HG02678 (cell line): ENCODE measurements around the gene RTN4R.

Experiments
- ATAC-seq: cut with Tn5 transposase; IDR thresholded peaks from one replicate; pipeline ENCODE4 v1.9.1; 2021; ENCODE audit warnings: mild to moderate bottlenecking, moderate library complexity; ENCODE audit not compliant: unreplicated experiment

Gene RTN4R

DNA sequence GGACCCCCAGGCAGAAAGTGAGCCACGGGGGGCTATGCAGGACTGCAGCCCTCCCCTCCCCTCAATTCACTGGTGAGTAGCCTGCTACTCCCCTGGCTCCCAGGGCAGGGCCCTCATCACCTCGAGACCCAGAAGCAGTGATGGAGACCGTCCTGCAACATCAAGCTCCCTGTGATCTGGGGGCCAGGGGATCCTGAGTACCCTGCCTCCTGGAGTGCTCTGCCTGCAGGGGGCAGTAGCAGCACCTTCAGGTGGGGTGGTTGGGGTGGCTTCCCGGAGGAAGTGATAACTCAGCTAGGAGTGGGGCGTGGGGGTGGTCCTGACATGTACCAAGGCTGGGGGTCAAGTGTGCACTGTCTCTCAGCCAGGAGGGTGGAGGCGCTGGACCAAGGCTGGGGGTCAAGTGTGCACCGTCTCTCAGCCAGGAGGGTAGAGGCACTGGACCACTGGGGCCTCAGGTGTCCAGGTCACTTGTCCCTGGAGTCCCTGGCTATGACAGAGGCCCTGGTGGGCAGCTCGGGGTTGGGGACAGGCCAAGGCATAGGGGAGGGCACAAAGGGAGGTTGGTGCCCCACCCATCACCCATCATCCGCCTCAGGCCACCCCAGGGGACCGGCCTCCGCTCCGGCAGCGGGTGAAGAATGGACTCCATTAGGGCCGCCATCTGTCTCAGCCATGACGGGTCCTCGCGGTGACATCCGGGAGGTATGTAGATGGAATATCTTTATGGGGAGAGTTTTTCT, 9.4 kb downstream of the RTN4R start:
- ATAC-seq, result no peak

DNA sequence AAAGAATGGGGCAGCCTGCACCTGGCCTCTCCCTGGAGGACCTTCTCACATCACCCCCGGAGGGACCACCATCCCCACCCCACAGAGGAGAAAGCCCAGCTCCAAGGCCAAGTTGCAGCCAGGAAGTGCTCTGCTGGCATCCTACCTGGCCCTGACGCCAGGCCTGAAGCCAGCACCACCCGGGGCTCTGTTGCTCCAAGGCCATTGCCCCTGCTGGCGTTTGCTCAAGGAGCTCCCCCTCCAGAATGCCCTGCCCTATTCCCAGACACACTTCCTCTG, 10.2 kb downstream of the RTN4R start:
- no peak for ATAC-seq

DNA sequence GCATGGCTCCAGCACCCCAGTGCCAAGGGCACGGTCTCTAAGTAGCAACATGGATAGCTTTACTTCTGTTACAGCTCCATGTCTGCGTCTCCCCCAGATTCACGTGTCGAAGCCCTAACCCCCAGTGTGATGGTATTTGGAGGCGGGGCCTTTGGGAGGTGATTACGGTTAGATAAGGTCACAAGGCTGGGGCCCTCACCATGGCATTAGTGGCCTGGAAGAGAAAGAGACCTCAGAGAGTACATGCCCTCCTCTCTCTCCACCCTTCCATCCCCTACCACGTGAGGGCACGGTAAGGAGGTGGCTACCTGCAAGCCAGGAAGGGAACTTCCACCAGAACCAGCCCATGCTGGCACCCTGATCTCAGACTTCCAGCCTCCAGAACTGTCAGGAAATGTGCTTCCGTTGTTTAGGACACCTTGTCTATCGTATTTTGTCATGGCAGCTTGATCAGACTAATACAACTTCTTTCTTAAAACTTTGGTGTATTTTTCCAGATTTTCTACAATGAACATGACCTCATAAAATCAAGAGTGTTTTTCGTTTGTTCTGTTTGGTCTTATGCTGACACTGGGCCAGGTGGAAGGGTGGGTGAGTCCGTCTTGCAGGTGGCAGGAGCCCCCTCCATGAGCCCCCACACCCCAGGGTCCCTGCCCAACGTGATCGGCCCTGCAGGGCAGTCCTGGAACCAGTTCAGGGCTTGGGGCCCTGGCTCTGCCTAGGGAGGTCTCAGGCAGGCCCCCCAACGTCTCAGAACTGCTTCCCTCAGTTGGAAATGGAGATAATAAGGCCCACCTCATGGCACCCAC, 10.7 kb downstream of the RTN4R start:
- ATAC-seq, result no peak

DNA sequence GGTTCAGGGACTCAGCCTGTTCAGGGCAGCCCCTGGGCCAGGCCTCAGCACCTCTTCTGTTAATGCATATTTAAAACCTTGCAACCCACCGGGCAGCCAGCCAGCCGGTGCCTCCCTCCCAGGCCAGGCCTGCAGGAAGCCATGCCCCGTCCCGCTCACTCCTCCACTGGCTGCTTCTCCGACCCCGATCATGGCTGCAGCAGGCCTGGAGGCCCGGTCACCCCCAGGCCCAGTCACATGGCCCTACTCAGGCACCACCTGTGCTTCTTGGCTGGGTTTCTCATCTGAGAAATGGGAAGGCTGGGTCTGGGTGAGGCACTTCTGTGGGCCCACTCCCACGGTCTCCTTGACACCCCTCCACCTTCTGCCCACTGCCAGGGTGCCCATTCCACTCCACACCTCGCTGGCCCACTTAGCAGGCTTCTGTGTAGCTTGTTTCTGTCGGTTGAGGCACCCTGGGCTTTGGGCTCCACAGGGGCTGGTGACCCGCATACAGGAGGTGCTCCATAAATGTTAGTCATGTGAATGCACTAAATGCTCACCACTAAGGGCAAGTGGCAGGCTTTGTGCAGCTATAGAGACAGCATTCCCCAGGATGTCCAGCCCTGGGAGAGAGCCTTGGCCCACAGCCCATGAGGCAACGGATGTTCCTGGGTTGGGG, 11.4 kb downstream of the RTN4R start:
- no peak for ATAC-seq

DNA sequence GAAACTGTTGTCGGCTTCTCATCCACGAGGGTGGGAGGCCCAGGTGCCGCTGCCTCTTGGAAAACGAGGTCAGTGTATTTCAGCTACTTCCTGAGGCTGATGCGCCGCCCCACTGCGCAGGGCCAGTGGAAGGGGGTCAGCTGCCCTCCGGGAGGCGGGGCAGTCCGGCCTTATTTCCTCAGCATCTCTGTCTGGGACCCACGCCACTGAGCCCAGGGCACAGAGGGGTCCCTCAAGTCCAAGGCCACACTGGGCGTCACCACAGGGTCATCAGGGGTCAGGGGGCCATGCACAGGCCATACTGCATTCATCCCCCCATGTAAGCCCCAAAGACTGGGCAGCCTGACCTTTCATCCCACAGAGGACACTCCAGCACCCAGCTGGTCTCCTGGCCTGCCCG, 12.1 kb downstream of the RTN4R start:
- no peak for ATAC-seq

DNA sequence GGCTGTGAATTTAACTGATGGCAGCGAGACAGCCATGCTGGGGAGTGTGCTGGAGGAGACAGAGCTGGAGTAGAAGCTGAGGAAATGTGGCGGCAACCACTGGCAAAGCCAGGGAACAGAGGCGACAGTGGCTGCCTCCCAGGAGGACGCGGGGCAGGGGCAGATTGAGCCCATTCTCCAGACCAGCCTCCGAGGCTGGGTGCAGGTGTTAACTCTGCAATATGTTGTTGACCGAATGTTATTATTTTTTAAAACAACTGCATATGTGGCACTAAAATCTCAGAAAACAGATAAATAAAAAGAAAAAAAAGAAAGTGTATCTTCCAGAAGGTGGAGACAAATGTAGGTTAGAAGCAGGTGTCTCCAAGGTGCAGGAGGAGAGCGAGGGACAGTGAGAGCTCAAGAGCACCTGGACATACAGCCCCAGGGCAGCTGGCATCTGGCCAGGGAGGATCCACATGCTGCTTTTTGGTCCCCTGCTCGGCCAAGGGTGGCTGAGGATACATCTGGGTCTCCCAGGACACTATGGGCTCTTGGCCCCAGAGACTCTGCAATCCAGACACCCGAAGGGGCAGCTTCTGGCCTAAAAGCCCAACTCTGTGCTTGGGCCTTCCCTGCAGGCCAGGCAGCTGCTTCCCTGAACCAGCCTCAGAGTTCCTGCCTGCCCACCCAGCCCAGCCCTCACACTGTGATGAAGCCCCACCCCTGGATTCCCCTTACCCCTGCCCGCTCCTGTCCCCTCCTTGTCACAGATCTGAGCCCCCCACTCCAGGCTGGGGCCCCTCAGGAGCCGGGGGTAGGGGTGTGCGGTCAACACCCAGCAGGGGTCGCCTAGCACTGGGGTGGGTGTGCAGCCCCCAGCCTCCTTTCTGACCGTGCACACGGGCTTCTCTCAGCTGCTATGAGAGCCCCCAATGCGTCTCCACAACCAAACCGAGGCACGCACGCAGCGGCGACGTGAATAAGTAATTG, 12.9 kb downstream of the RTN4R start:
- ATAC-seq, result no peak

DNA sequence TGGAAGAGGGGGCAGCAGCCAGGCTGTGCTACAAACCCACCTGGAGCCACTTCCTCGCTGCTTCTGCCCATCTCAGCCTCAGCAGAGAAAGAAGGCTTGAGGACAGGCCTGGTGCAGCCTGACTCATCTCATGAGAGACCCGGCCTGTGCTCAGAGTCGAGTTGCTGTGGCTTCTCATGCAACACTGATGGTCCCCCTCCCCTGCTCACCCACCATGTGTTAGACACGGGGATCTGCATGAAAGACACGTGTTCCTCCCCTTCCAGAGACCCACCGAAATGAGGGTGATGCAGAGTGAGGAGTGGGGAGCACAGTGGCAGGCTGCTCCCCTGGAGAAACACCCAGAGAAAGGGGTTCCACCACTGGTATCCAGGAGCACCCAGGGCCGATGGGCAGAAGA, 15.0 kb downstream of the RTN4R start:
- no peak for ATAC-seq

DNA sequence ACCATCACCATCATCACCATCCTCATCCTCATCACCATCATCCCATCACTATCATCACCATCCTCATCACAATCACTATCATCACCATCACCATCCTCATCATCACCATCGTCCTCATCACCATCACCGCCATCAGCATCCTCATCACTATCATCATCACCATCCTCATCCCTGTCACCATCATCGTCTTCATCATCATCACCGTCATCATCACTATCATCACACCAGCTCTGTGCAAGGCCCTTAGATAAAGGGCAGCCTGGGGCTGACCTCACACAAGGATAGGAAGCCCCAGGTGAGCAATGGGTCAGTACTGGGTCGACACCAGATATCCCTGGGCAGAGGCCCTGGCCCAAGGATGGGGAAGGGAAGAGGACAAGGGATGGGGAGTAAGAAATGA, 16.1 kb downstream of the RTN4R start:
- no peak for ATAC-seq

DNA sequence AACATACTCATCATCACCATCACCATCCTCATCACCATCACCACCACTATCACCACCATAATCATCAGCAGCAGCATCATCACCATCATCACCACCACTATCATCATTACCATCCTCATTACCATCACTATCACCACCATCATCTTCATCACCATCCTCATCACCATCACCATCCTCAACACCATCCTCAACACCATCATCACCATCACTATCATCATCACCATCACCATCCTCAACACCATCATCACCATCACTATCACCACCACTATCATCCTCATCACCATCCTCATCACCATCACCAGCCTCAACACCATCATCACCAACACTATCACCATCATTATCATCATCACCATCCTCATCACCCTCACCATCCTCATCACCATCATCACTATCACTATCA, 16.6 kb downstream of the RTN4R start:
- ATAC-seq, result no peak

DNA sequence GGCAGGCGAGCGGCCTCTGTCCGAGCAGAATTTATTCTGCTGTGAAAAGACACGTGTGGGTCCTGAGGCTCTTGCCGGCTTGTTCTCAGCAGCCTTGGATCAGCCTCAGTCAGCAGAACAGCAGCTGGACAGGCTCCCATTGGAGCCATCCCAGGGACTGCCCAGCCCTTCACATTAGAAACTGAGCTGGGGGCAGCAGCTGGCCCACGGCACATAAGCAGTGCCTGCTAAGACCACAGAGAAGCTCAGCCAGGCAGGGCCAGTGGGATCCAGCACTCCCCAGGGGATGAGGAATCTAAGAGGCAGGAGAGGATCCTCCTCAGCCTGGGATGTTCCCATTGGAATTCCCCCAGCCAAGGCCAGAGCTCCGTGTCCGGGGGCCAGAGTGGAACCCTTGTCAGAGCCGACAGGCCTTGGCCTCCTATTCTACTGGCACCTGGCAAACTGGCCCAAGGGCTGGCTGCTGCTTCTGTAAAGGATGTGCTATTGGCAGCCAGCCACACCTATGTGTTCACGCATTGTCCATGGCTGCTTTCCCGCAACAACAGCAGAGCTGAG, 18.2 kb downstream of the RTN4R start:
- no peak for ATAC-seq

DNA sequence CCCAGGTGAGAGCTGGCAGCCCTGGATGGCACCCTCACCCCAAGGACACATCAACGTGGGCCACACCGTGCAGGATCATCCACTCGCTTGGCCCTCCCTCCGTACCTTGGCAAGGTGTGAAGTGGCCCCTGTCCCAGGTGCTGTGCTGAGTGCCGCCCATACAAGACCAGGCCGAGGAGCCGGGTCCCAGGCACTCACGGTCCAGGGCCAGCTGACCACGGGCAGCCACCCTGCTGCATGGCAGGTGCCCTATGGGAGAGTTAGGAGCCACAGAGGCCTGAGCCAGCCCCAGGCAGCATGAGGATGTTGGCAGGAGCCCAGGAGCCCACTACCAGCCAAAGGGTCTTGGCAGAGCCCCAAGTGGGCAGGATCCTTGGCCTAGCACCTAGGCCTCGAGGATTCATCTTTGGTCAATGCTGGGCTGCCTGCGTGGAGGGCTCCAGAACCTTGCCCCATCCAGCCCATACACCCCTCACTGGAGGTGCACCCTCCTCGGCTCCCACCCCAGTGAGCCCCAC, 19.6 kb downstream of the RTN4R start:
- no peak for ATAC-seq

DNA sequence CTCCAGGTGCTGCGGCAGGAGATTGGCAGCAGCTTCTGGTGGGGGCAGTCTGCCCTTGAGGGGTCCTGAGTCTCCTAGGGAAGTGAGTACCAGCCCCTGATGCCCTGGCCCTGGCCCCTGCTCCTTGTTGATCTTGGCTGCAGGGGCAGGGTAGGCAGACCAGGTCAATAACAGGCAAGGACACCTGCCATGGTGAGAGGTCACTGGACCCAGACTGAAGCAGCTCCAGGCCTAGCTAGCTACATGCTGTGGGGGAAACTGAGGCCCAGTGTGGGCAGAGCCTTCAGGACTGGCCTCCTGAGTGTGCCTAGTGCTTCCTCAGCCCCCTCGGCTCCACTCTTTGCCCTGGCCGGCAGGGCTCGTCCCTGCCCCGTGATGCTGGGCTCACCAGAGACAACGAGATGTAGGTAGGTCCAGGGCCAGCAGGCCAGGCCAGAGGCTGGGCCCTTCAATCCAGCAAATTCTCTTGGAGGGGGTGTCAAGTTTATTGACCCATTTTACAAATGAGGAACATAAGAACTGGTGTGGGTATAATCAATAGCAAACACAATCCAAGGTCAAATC, 20.4 kb downstream of the RTN4R start:
- ATAC-seq, result no peak

DNA sequence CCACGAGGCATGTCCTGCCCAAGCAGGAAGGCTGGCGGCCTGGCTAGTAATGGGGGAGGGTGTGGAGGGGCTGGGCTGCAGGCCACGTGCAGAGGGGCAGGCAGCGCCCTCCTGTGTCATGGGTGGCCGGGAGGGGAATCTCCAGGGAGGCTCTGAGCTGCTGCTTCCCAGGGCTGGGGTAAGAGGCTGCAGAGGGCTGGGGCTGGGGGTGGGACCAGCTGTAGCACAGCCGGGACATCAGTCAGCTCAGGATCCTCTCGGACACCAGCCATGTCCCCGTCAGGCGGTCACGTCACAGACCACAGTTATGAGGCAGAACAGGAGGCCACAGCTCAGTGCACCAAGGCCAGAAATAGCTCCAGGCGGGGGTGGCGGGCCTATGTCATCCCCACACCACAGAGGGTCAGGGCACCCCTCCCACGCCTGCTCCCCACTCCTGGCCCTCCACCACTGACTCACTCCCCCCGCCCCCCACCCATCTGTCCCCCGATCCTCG, 21.1 kb downstream of the RTN4R start:
- no peak for ATAC-seq

DNA sequence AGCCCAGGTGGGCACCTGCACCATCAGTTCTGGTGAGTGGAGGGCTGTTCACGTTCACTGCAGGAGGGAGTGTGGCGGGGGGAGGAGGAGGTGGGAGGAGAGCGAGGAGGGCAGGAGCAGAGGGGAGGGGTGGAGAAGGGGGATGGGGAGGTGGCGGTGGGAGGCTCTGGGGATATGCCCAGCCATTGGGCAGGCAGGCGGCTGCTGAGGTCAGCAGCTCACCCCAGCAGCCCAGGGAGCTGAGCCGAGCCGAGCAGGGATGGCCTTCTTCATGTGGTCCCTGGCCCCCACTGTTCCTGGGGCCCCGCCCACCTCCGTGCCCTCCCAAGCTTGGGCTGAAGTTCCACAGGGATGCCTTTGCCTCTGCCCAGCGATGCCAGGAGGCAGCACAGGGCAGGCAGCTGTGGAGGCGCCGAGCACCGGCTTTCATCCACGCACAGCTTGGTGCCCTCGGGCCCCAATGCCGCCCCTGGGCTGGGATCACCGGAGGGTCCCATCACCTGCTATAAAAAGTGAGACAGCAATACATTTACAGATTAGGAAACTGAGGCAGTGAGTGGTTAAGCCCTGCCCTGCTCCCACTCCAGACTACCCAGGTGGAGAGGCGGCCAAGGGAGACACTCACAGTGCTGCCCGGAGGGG, 21.6 kb downstream of the RTN4R start:
- no peak for ATAC-seq

DNA sequence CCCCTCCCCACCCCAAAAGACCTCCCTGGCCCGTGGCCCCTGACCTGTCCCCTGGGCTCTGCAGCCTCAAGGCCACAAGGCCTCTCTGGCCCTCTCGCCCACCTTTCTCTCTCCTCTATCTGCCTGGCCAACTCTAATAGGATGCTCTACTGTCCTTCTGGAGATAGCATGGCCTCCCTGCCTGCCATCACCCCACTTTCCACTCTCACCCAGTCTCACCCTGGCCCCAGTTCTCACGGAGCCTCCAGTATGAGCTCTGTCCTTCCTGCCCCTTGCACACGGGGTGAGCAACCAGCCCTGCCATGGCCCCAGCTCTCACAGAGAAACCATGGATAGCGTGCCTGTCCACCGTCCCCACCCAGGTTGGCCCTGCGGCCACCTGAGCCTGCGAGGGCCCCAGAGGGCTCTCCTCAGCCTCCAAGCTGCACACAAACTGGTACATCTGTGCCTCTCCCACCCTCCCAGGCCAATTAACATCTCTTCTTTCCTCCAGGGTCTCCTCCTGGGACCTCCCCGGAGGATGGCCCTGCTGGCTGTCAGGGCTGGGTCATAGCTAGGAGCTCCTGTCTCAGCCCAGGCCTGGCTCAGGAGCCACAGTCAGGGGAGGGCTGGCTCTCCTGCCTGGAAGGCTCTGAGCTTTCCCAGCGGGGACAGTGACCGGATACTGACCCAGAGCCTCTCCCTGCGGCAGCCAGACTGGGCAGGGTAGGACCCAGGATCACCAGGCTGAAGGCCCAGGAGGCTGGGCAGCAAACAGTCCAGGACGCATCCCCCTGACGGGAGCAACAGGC, 22.3 kb downstream of the RTN4R start:
- ATAC-seq, result no peak

DNA sequence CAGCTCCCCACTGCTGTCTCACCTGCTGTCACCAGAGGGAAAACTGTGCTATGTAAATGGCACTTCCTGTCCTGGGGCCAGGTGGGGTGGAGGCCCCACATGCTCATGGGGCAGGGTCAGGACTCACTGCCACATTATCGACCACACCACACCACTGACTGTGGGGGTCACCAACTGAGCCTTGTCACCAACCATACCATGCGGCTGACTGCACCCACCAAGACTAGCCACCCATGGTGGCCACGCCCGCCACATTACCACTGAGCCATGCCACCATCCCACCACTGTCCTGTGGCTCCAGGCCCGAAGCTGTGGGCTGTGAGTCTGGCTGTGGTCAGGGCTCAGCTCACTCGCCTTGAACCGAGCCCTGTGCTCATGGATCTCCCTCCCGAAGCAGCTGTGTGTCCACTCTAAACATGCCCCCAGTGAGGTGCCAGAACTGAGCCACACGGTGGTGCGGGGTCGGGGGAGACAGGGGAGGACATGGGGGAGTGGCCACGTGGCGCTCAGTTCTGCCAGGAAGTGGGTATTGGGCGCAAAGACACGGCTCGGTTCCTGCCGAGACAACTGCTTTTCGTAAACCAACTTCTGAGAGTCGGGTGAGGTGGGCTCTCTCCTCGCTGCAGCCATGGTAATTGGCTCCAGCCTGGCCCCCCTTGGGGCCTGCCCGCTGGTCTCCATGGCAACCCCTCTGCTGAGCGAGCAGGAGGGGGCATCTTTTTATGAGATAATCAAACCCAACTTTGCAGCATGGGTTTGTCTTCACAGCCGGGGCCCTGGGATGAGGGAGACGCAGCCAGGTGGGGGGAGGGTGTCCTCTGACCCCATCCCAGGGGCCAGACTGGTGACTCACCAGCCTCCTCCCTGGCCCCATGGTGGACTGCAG, 23.2 kb downstream of the RTN4R start:
- ATAC-seq, result no peak

DNA sequence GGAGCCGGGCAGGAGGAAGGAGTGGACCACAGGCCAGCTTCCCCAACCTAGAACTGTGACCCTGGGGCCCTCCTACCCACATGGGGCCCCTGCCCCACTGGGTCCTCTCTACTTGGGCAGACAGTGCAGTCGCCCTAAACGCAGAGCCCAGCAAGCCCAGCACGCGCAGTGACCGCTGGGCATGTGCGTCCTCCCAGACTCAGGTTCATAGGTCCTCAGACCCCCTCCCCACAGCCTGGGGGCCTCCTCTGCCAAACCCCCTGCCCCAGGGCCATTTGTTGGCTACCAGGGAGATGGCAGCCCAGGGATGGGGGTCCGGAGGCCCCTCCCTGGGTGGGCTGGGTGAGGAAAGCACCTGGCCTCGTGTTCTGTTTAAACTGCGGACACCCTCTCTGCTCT, 23.9 kb downstream of the RTN4R start:
- no peak for ATAC-seq
